Lower leg skin (tissue), 3 donors: ENCODE measurements around the gene TSR3.

Experiments used
- POLR2A ChIP-seq, 2 donors: fragments of 450-650 bp; IDR thresholded peaks; one replicate each; pipeline ENCODE4 v1.6.1; 2016 to 2017; ENCODE audit warnings: antibody characterized with exemption in 2 of 2, mild to moderate bottlenecking in 1 of 2, moderate library complexity in 1 of 2
- TF ChIP-seq, protein P1 (sequence below), 3 donors: fragments of 450-650 bp; IDR thresholded peaks; one replicate each; pipeline ENCODE4 v1.5.1; 2016; ENCODE audit warnings: antibody characterized with exemption in 3 of 3, mild to moderate bottlenecking in 3 of 3, moderate library complexity in 2 of 3

DNA sequence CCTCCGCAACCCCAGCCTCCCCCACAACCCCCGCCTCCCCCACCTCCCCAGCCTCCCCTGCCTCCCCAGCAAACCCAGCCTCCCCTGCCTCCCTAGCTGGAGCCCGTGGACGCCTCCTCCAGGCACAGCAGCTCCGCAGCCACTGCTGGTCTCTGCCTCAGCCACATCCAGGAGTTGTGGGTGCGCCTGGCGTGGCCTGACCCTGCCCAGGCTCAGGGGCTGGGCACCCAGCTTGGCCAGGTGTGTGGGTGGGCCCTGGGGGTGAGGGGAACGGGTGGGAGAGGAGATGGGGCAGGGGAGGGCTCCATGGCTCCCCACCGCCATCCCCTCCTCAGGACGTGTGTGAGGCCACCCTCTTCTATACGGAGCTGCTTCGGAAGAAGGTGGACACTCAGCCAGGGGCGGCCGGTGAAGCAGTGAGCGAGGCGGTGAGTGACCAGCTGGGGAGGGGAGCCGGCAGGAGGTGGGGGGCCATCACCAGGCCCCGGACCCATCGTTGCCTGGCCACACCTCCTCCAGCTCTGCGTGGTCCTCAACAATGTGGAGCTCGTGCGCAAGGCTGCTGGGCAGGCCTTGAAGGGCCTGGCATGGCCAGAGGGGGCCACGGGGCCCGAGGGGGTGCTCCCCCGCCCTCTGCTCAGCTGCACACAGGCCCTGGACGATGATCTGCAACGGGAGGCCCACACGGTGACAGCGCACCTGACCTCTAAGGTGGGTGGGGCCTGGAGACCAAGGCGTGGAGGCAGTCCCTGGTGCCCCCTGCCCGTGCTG lies 5.8 kb downstream of the TSR3 start:
- TF ChIP-seq, protein P1, sequence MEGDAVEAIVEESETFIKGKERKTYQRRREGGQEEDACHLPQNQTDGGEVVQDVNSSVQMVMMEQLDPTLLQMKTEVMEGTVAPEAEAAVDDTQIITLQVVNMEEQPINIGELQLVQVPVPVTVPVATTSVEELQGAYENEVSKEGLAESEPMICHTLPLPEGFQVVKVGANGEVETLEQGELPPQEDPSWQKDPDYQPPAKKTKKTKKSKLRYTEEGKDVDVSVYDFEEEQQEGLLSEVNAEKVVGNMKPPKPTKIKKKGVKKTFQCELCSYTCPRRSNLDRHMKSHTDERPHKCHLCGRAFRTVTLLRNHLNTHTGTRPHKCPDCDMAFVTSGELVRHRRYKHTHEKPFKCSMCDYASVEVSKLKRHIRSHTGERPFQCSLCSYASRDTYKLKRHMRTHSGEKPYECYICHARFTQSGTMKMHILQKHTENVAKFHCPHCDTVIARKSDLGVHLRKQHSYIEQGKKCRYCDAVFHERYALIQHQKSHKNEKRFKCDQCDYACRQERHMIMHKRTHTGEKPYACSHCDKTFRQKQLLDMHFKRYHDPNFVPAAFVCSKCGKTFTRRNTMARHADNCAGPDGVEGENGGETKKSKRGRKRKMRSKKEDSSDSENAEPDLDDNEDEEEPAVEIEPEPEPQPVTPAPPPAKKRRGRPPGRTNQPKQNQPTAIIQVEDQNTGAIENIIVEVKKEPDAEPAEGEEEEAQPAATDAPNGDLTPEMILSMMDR (IDR thresholded peaks at IDR 0.05), result no peak
- no peak for TF ChIP-seq POLR2A (IDR thresholded peaks at IDR 0.05)
